RWPE1 (cell line): ENCODE data around the gene SLC28A1.

Source experiments
- CTCF ChIA-PET: fragments of 350-600 bp; sonication (Branson Sonifier 250); formaldehyde crosslinking; extraction: SDS; loops from one replicate; lab custom pipeline; 2021; lab: Yijun Ruan, JAX
- POLR2A ChIA-PET: fragments of 400-600 bp; formaldehyde crosslinking; extraction: SDS; loops from one replicate; lab custom pipeline; 2020; ENCODE audit warnings: antibody characterized with exemption; ENCODE audit not compliant: low non-redundant PET; lab: Yijun Ruan, JAX
- DNase-seq: peaks from one replicate; pipeline ENCODE4 v3.0.0; 2012; ENCODE audit warnings: low spot score
- H3K27ac ChIP-seq: fragments of 450-650 bp; 2 replicates; pipeline ENCODE4 v1.5.1; 2017
- CTCF ChIP-seq: fragments of 450-650 bp; conservative IDR thresholded peaks from 2 replicates; pipeline ENCODE4 v1.5.1; 2017; ENCODE audit warnings: low read depth, mild to moderate bottlenecking

SLC28A1 gene

GRCh38 chr15:84864444-84864795, 20.0 kb upstream of the SLC28A1 start:
- TF ChIP-seq CTCF, result no peak
- CTCF ChIA-PET, result interaction anchor here (0.6 kb wide), 1 partner anchor 85 kb away, joined by 3 read pairs; no protein-coding TSS in a partner anchor
- POLR2A ChIA-PET, result no interaction called here
- DNase-seq, result no peak
- H3K27ac ChIP-seq, result no peak overlapping the region

DNA sequence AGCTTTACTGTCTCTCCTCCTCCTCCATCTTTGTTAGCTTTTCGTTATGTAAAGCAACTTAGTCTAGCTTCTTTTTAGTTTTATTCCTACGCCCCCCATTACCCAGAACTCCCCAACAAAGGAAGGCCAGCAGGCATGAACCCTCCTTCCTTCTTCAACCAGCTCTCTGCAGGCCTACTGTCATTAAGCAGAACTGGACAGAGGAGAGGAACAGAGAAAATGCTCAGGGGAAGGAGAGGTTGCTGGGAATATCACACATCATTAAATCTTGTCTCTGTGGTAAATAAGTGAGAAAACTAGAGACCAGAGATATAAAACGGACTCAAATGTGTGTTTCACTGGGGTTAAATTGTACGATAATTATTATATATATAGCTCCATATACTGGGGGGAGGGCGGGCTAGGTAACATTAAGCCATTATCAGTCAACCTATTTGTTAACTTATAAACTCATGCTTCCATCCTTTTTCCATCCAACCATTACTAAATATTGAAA, 19.3 kb upstream of the SLC28A1 start:
- TF ChIP-seq CTCF, result no peak
- H3K27ac ChIP-seq, result no peak overlapping the region
- POLR2A ChIA-PET, result no interaction called here
- CTCF ChIA-PET, result interaction anchor here (0.9 to 1.0 kb wide), 2 partner anchors 13 to 64 kb away, joined by 3 to 4 read pairs; no protein-coding TSS in a partner anchor
- no peak for DNase-seq

- TF ChIP-seq CTCF, result no peak
- POLR2A ChIA-PET, result no interaction called here
Observed at GRCh38 chr15:84868037-84868880, 16.2 kb upstream of the SLC28A1 start.

GRCh38 chr15:84869510-84869909, 15.0 kb upstream of the SLC28A1 start:
- CTCF ChIA-PET, result no interaction called here
- no peak for TF ChIP-seq CTCF
- POLR2A ChIA-PET, result no interaction called here
- no peak for DNase-seq
- no peak overlapping the region for H3K27ac ChIP-seq

More at GRCh38 chr15:84868037-84868880, 16.2 kb upstream of the SLC28A1 start:
- CTCF ChIA-PET, result interaction anchor here (1.3 kb wide), 1 partner anchor 10 kb away, joined by 3 read pairs; no protein-coding TSS in a partner anchor
- DNase-seq, result no peak
- H3K27ac ChIP-seq, result no peak overlapping the region

DNA sequence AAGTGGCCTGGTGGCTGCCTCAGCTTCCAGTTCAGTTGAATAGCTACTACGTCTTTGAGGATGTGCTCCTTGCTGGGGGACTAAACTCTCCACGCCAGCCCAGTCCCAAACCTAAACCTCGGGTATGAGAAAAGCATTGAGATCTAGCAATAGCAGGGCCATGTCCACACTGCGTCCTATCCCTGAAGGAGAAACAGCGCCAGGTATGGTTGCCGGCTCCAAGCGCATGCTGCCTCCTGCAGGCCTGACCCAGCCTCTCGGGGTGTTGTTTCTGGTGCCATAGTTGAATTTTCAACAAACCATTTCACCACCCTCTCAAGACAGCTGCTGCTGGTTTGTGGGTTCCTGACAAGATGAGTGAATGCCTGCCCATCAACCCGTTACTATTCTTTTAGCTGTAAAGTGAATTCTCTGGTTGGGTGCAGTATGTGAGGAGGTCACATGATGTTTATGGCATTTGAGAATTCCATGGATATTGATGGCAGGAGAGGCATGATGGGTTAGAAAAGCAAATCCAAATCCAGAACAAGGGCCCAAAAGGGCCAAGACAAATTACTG, 13.0 kb upstream of the SLC28A1 start:
- CTCF ChIA-PET, result interaction anchor here (0.6 kb wide), 1 partner anchor 1726 kb away, joined by 4 read pairs; no protein-coding TSS in a partner anchor
- H3K27ac ChIP-seq, result no peak overlapping the region
- TF ChIP-seq CTCF, result no peak
- DNase-seq, result no peak
- POLR2A ChIA-PET, result no interaction called here

DNA sequence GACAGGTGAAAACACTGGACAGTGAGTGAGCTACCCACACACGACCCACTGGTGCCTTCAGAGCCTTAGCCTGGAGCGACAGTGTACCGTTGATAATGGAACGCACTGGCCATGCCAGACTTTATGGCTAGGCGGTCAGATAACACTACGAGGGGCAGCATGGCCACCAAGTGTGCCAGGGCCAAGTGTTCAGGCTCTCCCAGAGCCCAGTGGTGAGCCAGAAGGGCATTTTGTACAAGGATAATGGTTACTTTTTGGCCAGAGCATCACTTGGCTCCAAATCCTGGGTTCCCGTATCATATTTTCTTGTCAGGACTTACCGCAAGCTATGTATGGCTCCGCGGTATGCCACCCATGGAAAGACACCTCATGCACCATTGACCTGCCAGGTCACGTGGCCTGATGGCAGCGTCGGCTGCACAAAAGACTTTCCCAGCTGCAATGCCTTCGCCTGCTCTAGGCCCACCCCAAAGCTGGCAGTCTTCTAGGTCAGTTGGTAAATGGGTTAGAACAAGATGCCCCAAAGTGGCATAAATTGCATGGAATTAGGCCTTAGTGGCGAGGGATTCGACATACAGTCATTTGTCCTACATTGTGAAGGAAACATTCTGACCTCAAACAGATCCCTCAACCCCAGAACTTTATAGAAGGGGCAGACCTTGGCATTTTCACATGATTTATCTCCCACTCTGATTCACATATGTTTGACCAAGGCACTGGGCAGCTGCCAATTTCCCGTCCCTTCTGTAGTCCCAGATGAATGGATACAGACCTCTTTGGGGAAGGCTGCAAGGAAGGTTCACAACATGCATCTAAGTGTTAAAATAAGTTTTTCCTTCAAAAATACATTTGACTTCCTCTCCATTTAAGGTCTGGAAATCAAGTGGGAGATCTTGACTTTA, 12.2 kb upstream of the SLC28A1 start:
- H3K27ac ChIP-seq, result no peak overlapping the region
- DNase-seq, result no peak
- ChIA-PET POLR2A (no interaction called here), CTCF (no interaction called here)
- no peak for TF ChIP-seq CTCF
